Right lobe of liver (tissue), 6 donors: ENCODE measurements around the gene SVEP1. TPM values are rescaled to one million over a fixed set of nuclear protein-coding genes. Genes with fewer than 3 reads are reported as not detected.

Experiments
- ATAC-seq, 4 donors: fragments of 200-7000 bp; cut with Tn5 transposase; one replicate each; pipeline ENCODE4 v1.9.1; 2020; ENCODE audit warnings: mild to moderate bottlenecking in 4 of 4, moderate library complexity in 4 of 4
- DNase-seq, 3 donors: peaks; one replicate each; pipeline ENCODE4 v3.0.0-alpha.2; 2020
- H3K27ac ChIP-seq, 3 donors: fragments of 200-600 bp; one replicate each; pipeline ENCODE4 v1.8.0; 2022
- H3K27me3 ChIP-seq, 2 donors: fragments of 200-600 bp; one replicate each; pipeline ENCODE4 v1.8.0; 2022
- H3K36me3 ChIP-seq, 4 donors: fragments of 200-600 bp; sonication (generic) in 1 of 4; one replicate each; pipeline versions ENCODE4 v1.5.1 to v1.8.0; 2017 to 2022; ENCODE audit warnings: control low read depth in 1 of 4
- H3K4me1 ChIP-seq, 4 donors: fragments of 200-600 bp; sonication (generic) in 1 of 4; one replicate each; pipeline versions ENCODE4 v1.5.1 to v1.8.0; 2017 to 2022; ENCODE audit warnings: control low read depth in 1 of 4
- H3K4me3 ChIP-seq, 3 donors: fragments of 200-600 bp; one replicate each; pipeline ENCODE4 v1.8.0; 2022
- H3K9me3 ChIP-seq, 4 donors: fragments of 200-600 bp; sonication (generic) in 1 of 4; one replicate each; pipeline versions ENCODE4 v1.5.1 to v1.8.0; 2017 to 2022; ENCODE audit warnings: control low read depth in 1 of 4
- POLR2A ChIP-seq: fragments of 450-650 bp; IDR thresholded peaks from one replicate; pipeline ENCODE4 v1.6.1; 2017; ENCODE audit warnings: antibody characterized with exemption, mild to moderate bottlenecking
- WGBS: methylation state at CpG from one replicate; pipeline ENCODE4 v1.1.6; 2018; ENCODE audit warnings: low coverage, low lambda C conversion rate; ENCODE audit not compliant: insufficient coverage; ENCODE audit errors: missing lambda C conversion rate; 5-methylcytosine and 5-hydroxymethylcytosine counted together
- intact Hi-C, 2 donors: fragments of 100-400 bp; cut with DNase I; formaldehyde crosslinking; loops; one replicate each; pipeline versions ENCODE4 v1.11.2 to v1.14.1; 2022
- total RNA-seq, 6 experiments: library from RNA; depleted of rRNA in 2 of 6; stranded (reverse); fragments of >200 nt in 2 of 6; fragmentation: NEBNext Ultra II Directional in 3 of 6; extraction: Animal tissue kit (Norgen Biotek cat#: 25700) in 3 of 6; gene quantifications; one replicate each; pipeline versions ENCODE4 v1.1.0 to v1.2.4, GENCODE V29; 2016 to 2023
- TF ChIP-seq, protein P1 (sequence below), 4 donors: fragments of 200-600 bp in 3 of 4; fragments of 450-650 bp in 1 of 4; IDR thresholded peaks; one replicate each; pipeline versions ENCODE4 v1.5.1 to v1.8.0; 2016 to 2022; ENCODE audit warnings: antibody characterized with exemption in 4 of 4, mild to moderate bottlenecking in 2 of 4
- donor health status: DM: no; HTN: yes; CAD: no.
- donor health status: DM: no; HTN: no; CAD: no.
- donor health status: DM: no; HTN: no; CAD: no.
- donor health status: DM: no; HTN: yes; CAD: no.
- donor health status: DM: no; HTN: yes; CAD: no.

The SVEP1 gene
- total RNA-seq, 6 experiments from 2014 or later: 1.6 to 7.8 (median 4.6) TPM

DNA sequence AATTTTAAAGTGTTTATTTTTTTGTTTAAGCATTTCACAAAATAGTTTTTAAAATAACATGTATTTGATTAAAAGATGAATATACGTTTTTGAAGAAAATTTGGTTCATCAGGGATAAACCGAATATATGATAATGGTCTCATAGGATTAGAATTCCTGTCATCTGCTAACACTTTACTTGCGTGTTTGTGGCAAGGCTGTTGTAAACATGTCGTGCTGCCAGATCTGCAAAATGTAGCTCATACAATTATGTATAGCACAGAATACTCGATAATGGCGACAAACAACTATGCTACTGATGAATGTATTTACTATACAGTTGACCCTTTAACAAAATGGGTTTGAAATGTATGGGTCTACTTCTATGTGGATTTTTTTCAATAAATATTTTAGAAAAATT lies 234.7 kb downstream of the SVEP1 start:
- intact Hi-C loops: no loop called here
- H3K36me3 ChIP-seq: no peaks in the 10 kb centered on the region
- WGBS: 90% methylated on average over 6 of the region's 6 CpGs
- no peaks in the 10 kb centered on the region for H3K4me1 ChIP-seq
- ATAC-seq: no peak
- H3K9me3 ChIP-seq: no peaks in the 10 kb centered on the region
- no peak overlapping the region for H3K4me3 ChIP-seq
- H3K27ac ChIP-seq: no peak overlapping the region
- H3K27me3 ChIP-seq: no peaks in the 10 kb centered on the region
- no peak for TF ChIP-seq POLR2A
- TF ChIP-seq, protein P1, sequence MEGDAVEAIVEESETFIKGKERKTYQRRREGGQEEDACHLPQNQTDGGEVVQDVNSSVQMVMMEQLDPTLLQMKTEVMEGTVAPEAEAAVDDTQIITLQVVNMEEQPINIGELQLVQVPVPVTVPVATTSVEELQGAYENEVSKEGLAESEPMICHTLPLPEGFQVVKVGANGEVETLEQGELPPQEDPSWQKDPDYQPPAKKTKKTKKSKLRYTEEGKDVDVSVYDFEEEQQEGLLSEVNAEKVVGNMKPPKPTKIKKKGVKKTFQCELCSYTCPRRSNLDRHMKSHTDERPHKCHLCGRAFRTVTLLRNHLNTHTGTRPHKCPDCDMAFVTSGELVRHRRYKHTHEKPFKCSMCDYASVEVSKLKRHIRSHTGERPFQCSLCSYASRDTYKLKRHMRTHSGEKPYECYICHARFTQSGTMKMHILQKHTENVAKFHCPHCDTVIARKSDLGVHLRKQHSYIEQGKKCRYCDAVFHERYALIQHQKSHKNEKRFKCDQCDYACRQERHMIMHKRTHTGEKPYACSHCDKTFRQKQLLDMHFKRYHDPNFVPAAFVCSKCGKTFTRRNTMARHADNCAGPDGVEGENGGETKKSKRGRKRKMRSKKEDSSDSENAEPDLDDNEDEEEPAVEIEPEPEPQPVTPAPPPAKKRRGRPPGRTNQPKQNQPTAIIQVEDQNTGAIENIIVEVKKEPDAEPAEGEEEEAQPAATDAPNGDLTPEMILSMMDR (IDR thresholded peaks at IDR 0.05): no peak
- DNase-seq: no peak

GRCh38 chr9:110343551-110343950 lies 236.0 kb downstream of the SVEP1 start:
- WGBS: 89% methylated on average over 5 of the region's 5 CpGs
- no peak for TF ChIP-seq POLR2A
- TF ChIP-seq, protein P1 (IDR thresholded peaks at IDR 0.05): no peak
- no peaks in the 10 kb centered on the region for H3K4me1 ChIP-seq

GRCh38 chr9:110340306-110340705 lies 239.2 kb downstream of the SVEP1 start:
- 33% methylated on average over 1 of the region's 2 CpGs for WGBS
- DNase-seq: no peak
- TF ChIP-seq POLR2A: no peak
- TF ChIP-seq, protein P1 (IDR thresholded peaks at IDR 0.05): peak; percentile 41 to 61 (median 53)

More at GRCh38 chr9:110343551-110343950, 236.0 kb downstream of the SVEP1 start:
- Histone ChIP-seq H3K36me3 (no peaks in the 10 kb centered on the region), H3K27ac (no peak overlapping the region), H3K4me3 (no peak overlapping the region), H3K9me3 (no peaks in the 10 kb centered on the region), H3K27me3 (no peaks in the 10 kb centered on the region)
- no peak for ATAC-seq
- intact Hi-C loops: no loop called here
- DNase-seq: no peak

DNA sequence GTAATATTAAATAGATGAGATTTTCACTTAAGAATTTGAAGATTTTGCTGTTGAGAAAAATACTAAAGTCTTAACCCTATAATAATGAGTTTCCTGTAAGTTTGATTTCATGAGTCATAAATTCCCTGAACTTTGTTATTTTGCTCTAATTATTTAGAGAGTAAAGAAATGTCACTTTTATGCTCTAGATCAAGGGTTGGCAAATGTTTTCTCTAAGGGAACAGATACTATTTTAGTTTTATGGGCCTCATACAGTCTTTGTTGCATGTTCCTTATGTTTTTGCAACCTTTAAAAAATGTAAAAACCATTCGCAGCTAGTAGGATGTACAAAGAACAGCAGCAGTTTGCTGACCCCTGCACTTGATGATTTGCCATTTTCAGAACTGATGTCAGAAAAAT lies 241.4 kb downstream of the SVEP1 start:
- TF ChIP-seq, protein P1 (IDR thresholded peaks at IDR 0.05): no peak
- TF ChIP-seq POLR2A: no peak
- no peak overlapping the region for H3K4me3 ChIP-seq
- H3K9me3 ChIP-seq: no peaks in the 10 kb centered on the region
- H3K4me1 ChIP-seq: no peaks in the 10 kb centered on the region
- no peaks in the 10 kb centered on the region for H3K36me3 ChIP-seq
- intact Hi-C loops: no loop called here
- 92% methylated on average over 1 of the region's 1 CpG for WGBS
- no peaks in the 10 kb centered on the region for H3K27me3 ChIP-seq
- H3K27ac ChIP-seq: no peak overlapping the region
- DNase-seq: no peak
- ATAC-seq: no peak

More at GRCh38 chr9:110340306-110340705, 239.2 kb downstream of the SVEP1 start:
- H3K4me1 ChIP-seq: no peaks in the 10 kb centered on the region
- H3K27me3 ChIP-seq: no peaks in the 10 kb centered on the region
- no peaks in the 10 kb centered on the region for H3K36me3 ChIP-seq
- no peak overlapping the region for H3K27ac ChIP-seq
- intact Hi-C loops: no loop called here
- H3K4me3 ChIP-seq: no peak overlapping the region
- ATAC-seq: peak; percentile 47 to 62 (median 59)
- H3K9me3 ChIP-seq: no peaks in the 10 kb centered on the region

DNA sequence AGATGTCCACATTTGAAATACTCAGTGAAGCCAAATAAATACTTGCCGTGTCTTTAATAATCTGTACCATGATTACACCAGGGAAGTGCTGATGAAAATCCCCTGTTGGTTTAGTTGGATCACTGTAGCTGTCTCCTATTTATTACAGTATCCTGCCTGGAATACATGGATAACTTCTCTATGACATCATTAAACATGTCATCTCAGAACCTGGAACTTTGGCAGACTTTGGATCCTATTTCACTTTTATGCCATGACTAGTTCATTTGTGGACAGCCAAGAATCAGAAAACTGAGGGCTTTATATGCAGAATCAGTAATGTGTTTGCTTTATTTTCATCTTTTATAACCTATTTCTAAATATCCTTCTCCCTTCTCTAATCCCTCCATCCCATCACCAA lies 241.8 kb downstream of the SVEP1 start, which contains the start of gene TXNDC8:
Gene TXNDC8 (minus strand): TSS at position 137 of the 400 bp plus-strand sequence.
- intact Hi-C loops: no loop called here
- H3K36me3 ChIP-seq: no peaks in the 10 kb centered on the region
- TF ChIP-seq, protein P1 (IDR thresholded peaks at IDR 0.05): no peak
- TF ChIP-seq POLR2A: no peak
- H3K27ac ChIP-seq: no peak within 1 kb of the TSS
- 100% methylated on average over 1 of the region's 1 CpG for WGBS
- ATAC-seq (no peak), DNase-seq (no peak)
- no peak within 1 kb of the TSS for H3K4me3 ChIP-seq
- no peaks in the 10 kb centered on the region for H3K9me3 ChIP-seq
- no peaks in the 10 kb centered on the region for H3K27me3 ChIP-seq
- no peaks in the 10 kb centered on the region for H3K4me1 ChIP-seq
